Astrocyte of the cerebellum (primary cell): ENCODE measurements around the gene EPHB2.
"Not testable (repeated sequence)": the region's sequence is repeated elsewhere in the genome, so short reads cannot be mapped to it uniquely, and the experiment has no call there.

Experiments used
- DNase-seq: peaks from one replicate; pipeline ENCODE4 v3.0.0-alpha.2; 2011; ENCODE audit warnings: low read depth
- H3K4me3 ChIP-seq: 2 replicates; pipeline ENCODE4 v1.5.1; 2011; ENCODE audit warnings: mild to moderate bottlenecking, low read depth, low read length, moderate library complexity
- in situ Hi-C: cut with HindIII; loops from 2 replicates; pipeline ENCODE4 v1.10.0; 2017; ENCODE audit warnings: low sequenced_read_pairs
- TF ChIP-seq, protein P1 (sequence below): IDR thresholded peaks from 2 replicates; pipeline ENCODE4 v1.5.1; 2012; ENCODE audit warnings: low read length, low read depth, moderate library complexity, mild to moderate bottlenecking; ENCODE audit errors: missing control alignments

The EPHB2 gene

DNA sequence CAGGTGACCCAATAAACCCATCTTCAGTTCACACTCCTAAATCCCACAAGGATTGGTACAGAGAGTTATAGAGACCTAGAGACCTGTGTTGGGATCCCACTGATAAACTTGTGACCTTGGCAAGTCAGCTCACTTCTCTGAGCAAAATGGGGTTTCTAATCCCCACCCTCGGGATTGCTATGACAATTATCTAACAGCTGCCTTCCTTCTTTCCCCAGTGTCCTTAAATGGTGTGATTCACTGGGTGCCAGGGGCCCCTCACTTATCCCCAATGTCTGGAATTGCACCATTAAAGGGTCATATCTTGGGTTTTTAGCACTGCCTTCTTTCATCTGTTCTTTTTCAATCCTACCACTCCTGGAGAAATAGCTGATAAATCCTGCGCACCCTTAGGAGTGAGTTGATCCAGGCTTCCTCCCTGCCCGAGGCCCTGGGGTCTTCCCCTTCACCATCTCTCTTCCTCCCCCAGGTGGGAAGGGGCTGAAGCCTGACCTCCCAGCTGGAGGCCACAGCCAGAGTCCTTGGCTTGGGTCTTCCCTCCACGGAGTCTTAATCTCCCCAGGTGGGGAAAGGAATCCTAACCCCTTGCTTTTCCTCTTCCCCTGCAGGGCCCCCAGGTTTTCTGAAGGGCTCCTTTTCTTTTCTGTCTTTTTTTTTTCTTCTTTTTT, 222.3 kb downstream of the EPHB2 start:
- DNase-seq, result no peak
- in situ Hi-C loops, result no loop called here
- H3K4me3 ChIP-seq, result no peak overlapping the region
- TF ChIP-seq, protein P1, sequence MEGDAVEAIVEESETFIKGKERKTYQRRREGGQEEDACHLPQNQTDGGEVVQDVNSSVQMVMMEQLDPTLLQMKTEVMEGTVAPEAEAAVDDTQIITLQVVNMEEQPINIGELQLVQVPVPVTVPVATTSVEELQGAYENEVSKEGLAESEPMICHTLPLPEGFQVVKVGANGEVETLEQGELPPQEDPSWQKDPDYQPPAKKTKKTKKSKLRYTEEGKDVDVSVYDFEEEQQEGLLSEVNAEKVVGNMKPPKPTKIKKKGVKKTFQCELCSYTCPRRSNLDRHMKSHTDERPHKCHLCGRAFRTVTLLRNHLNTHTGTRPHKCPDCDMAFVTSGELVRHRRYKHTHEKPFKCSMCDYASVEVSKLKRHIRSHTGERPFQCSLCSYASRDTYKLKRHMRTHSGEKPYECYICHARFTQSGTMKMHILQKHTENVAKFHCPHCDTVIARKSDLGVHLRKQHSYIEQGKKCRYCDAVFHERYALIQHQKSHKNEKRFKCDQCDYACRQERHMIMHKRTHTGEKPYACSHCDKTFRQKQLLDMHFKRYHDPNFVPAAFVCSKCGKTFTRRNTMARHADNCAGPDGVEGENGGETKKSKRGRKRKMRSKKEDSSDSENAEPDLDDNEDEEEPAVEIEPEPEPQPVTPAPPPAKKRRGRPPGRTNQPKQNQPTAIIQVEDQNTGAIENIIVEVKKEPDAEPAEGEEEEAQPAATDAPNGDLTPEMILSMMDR, result no peak

GRCh38 chr1:22935433-22935832, 224.8 kb downstream of the EPHB2 start:
- no peak overlapping the region for H3K4me3 ChIP-seq
- TF ChIP-seq, protein P1, result no peak
- no peak for DNase-seq
- in situ Hi-C loops, result no loop called here

DNA sequence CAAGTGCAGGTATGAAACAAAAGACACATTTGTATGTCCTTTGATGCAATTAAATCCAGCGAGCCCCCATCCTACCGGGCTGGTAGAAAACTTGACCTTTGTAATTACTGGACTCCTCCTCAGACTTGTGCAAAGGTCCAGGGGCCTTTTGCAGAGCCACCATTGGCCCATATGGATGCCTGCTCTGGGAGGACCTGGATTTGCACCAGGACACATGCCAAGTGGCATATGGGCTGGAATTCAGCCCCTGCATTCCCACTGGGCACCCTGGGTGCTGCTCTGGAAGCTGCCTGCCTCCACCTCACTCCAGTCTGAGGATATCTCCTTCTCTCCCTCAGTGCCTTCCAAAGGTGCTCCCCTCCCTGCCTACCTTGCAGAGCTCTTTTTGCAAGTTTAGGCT, 226.0 kb downstream of the EPHB2 start:
- TF ChIP-seq, protein P1, result no peak
- in situ Hi-C loops, result no loop called here
- H3K4me3 ChIP-seq, result no peak overlapping the region
- no peak for DNase-seq

DNA sequence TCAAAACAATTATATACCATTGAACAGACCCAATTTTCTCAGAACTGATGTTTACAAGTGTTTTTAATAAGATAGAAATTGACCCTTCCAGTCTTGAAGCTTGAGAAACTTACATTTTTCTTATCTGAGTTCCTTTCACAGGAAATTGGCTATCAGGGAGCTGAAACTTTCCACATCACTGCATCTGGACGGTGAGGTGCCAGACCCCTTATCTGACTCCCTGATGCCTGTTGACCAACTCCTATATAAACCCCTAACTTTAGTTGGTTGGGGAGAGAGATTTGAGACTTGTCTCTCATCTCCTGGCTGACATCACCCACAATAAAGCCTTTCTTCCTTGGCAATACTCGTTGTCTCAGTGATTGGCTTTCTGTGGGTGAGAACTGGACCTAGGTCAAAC, 230.6 kb downstream of the EPHB2 start:
- TF ChIP-seq, protein P1, result no peak
- no peak overlapping the region for H3K4me3 ChIP-seq
- DNase-seq, result no peak
- in situ Hi-C loops, result no loop called here

GRCh38 chr1:22944346-22945055, 233.9 kb downstream of the EPHB2 start:
- no peak overlapping the region for H3K4me3 ChIP-seq
- TF ChIP-seq, protein P1, result no peak
- DNase-seq, result no peak
- in situ Hi-C loops, result no loop called here

DNA sequence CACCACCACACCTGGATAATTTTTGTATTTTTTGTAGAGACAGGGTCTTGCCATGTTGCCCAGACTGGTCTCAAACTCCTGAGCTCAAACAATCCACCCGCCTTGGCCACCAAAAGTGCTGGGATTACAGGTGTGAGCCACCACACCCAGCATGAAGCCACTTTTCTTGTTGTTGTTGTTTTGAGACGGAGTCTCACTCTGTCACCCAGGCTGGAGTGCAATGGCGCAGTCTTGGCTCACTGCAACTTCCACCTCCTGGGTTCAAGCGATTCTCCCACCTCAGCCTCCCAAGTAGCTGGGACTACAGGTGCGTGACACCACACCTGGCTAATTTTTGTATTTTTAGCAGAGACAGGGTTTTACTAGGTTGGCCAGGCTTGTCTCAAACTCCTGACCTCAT, 234.5 kb downstream of the EPHB2 start:
- in situ Hi-C loops, DNase-seq, H3K4me3 ChIP-seq: not testable (repeated sequence)

DNA sequence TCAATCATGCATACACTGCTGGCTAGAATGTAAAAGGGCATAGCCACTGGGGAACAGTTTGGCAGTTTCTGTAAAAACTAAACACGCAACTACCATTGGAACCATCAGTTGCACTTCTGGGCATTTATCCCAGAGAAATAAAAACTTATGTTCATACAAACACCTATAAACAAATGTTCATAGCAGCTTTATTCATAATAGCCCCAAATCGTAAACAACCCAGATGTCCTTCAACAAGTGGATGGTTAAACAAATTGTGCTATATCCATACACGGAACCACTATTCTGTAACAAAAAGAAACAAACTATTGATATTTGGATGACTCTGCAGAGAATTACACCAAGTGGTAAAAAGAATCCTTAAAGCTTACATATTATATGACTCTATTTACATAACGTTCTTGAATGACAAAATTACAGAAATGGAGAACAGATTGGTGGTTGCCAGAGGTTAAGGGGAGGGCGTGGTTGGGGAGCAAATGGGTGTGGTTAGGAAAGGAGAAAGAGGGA, 239.2 kb downstream of the EPHB2 start:
- DNase-seq, result no peak
- TF ChIP-seq, protein P1, result no peak
- no peak overlapping the region for H3K4me3 ChIP-seq
- in situ Hi-C loops, result no loop called here
